HT1080 (cell line): ENCODE data around the gene NDUFA13. TPM values are rescaled to one million over a fixed set of nuclear protein-coding genes. Genes with fewer than 3 reads are reported as not detected.
A peak's percentile ranks its signal among the peaks of the same experiment; 100 is the strongest.

Experiments
- DNase-seq: peaks from one replicate; pipeline ENCODE4 v3.0.0-alpha.2; 2015; ENCODE audit warnings: low read depth
- total RNA-seq: library from RNA; depleted of rRNA; stranded (reverse); fragments of >200 nt; shearing (Covaris generic); gene quantifications from 2 replicates; pipeline ENCODE4 v1.2.3, GENCODE V29; 2014

The NDUFA13 gene
- total RNA-seq, 1 experiment from 2014 or later: 142 TPM

- DNase-seq: peak; percentile 27
Observed at GRCh38 chr19:19531951-19532805, 16.2 kb downstream of the NDUFA13 start.

- DNase-seq: no peak
Observed at GRCh38 chr19:19532806-19533701, 17.0 kb downstream of the NDUFA13 start.

DNA sequence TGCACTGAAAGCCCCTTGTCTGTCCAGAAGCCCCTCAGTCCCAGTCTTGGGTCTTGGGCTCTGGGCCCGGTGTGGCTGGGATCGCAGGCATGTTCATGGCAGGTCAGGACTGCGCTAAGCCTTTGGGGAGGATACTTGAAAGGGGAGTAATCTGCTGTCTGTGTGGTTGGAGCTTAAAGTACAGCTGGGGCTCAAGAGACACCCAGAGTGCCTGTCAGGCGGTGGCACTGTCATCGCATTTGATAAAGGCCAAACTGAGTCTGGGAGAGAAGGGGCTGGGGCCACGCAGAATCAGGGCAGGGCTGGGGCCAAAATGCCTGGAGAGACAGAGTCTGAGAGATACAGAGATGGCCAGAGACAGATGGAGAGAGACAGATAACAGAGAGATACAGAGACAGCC, 17.8 kb downstream of the NDUFA13 start:
- no peak for DNase-seq

DNA sequence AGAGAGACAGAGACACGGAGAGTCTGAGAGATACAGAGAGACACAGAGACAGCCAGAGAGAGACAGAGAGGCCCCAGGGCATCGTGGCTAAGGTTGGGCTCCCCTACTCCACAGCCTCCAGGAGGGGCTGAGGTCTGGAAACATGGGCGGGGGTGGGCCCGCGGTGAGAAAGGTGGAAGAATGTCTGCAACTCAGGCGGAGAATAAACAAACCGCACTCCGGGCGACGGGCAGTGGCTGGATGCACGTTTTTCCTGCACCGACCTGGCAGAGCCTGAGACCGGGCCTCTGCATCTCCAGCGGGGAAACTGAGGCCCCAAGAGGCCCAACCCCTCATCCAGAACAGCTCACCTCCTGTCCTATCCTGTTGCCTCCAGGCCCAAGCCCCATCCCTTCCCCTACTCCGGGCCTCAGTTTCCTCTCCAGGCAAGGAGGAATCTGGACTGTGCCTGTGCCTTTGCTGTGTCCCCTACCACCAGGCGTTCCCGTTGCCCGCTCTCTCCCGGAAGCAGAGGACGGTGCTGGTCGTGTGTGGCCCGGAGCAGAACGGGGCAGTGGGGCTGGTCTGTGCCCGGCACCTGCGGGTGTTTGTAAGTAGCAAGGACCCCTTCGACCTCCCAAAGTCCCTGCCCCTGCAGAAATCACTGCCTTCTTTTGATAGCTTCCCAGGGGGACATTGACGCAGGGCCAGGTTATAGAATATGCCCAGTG, 18.7 kb downstream of the NDUFA13 start:
- DNase-seq: no peak

- no peak for DNase-seq
Observed at GRCh38 chr19:19535311-19536191, 19.5 kb downstream of the NDUFA13 start.

DNA sequence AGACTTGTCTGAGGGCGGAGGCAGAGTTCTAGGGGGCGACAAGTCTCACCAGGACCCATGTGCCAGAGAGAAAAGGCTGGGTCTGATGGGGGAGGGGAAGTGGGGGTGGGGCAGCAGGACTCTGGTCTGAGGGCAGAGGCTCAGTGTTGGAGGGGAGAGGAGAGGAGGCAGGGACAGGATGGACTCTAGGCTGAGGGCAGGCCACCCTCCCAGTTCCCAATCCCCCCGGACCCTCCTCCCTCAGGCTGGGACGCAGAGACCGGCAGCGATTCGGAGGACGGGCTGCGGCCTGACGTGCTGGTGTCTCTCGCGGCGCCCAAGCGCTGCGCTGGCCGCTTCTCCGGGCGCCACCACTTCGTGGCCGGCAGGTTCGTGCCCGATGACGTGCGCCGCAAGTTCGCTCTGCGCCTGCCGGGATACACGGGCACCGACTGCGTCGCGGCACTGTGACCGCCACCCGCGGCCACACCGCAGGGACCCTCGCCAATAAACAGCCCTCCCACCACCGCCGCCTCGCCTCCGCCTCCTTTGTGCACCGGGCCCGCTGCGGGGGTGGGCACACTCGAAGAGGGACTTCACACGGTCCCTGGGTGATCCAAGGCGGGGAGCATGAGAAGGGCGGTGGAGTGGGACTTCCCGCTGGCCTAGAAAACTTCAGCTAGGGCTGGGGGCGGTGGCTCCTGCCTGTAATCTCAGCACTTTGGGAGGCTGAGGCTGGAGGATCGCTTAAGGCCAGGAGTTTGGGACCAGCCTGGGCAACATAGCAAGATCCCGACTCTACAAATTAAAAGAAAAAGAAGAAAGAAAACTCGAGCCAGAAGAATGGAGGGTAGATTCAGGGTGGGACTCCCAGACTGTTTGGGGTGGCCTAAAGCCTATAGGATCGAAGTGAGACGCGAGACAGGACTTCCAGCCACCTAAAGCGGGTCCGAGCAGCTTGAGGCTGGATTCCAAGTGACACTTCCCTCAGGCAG, 21.3 kb downstream of the NDUFA13 start:
- DNase-seq: no peak

DNA sequence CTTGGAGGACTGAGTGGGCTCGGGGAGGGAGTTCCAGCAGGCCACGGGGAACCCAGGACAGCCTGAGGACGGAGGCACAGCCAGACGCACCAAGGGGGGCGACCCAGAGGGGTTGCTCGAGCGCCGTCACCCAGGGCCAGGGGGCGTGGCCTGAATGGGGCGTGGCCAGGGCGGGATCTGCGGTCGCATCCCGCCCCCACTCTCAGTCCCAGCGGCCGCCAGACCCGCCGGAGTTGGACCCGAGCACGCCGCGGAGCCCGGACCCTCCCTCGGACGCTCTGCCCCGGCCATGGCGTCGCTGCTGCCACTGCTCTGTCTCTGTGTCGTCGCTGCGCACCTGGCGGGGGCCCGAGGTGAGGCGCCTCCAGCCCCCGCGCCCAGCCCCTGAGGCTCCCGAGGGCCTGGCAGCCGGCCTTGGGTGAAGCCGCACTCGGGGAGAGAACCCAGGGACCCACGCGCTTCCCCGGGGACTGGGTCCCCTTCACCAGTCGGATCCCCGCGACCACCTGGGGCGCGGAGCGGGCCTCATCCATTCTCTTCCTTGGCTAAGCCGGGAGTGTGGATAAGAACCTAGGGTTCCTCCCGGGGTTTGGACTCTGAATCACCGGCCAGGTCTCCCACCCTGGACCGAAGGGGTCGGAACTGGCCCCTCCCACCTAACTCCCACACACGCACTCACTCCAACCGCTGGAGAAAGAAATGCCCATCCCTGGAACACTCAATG, 22.2 kb downstream of the NDUFA13 start, which contains the start of gene CILP2:
Gene CILP2 (plus strand): TSS at position 205 of the 724 bp plus-strand sequence. CDS start 85 bp downstream, at position 290.
- no peak for DNase-seq

GRCh38 chr19:19538785-19539166, 22.8 kb downstream of the NDUFA13 start:
- DNase-seq: no peak

DNA sequence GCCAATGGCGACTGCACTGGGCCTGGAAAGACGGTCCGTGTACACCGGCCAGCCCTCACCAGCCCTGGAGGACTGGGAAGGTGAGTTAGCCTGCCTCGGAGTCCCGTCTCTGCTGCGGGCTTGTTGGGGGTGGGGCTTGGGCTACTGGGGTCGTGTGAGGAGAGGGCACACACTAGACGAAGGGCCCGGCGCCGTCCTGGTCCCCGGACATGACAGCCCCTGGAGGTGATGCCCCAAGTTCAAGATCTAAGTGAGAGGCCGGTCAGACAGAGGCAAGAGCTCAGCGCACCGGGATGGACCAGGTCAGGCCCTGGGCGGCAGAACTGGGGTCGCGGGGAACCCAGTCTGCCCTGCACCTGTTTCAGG, 23.7 kb downstream of the NDUFA13 start:
- no peak for DNase-seq

DNA sequence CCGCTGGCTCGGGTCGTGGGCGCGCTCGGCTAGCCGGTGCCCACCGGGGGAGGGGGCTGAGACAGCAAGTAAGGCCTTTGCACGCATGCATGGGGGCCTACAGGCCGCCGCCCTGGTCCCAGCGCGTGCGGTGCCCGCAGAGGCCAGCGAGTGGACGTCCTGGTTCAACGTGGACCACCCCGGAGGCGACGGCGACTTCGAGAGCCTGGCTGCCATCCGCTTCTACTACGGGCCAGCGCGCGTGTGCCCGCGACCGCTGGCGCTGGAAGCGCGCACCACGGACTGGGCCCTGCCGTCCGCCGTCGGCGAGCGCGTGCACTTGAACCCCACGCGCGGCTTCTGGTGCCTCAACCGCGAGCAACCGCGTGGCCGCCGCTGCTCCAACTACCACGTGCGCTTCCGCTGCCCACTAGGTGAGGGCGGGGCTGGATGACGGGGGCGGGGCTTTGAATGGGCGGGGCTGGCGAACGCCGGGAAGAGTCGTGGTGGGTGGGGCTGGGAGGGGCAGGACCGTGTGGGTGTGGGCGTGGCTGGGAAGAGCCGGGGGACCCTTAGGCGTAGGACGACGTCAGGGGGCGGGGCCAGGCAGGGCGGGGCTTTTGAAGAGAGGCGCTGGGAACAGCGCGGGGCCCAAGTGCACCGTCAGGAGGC, 24.2 kb downstream of the NDUFA13 start:
- DNase-seq: no peak

DNA sequence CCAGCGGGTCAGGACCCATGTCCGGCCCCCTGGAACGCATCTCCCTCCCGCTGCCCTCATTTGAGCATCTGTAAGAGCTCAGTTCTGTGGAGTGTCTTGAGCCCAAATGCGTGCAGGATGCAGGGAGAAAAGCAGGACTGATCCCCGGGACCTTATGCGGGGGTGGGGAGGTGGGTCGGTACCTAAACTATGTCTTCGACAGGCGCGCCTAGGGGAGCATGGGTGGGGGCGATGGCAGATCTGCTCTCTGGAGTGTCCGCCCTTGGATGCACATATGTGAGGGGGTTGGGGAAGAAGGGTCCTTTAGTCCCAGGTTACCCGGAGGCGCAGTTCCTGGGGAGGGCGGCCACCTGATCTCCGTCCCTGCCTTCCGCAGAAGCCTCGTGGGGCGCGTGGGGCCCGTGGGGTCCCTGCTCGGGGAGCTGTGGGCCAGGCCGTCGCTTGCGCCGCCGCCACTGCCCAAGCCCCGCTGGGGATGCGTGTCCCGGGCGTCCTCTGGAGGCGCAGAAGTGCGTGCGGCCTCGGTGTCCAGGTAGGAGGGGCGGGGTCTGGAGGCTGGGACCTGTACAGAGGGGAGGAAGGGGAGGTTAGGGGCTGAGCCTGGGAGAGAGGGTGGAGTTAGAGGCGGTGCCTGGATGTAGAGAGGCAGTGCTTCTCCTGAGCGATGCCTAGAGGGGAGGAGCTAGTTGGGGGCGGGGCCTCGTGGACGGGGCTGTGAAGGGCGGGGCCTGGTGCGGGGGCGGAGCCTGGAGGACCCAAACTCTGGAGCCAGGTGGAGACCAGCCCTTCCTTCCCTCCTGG, 24.9 kb downstream of the NDUFA13 start:
- no peak for DNase-seq

DNA sequence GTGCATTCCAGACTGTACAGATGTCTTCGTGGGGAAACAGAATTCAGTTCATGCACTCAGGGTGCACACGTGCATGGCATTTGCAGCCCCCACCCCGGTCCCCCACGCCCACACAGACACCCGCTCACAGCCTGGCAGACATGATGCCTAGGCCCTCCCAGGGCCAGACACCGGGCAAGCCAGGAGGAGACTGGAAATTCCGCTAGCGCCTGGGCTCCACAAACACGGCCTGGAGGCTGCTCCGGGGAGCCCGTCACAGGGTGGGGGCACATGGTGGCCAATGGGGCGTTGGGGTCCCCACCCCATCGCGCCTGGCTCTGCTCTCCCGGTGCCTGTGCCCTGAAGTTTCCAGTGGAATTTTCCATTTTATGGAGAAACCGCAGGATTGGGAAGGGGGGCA, 25.6 kb downstream of the NDUFA13 start:
- no peak for DNase-seq

GRCh38 chr19:19542507-19542906, 26.5 kb downstream of the NDUFA13 start:
- no peak for DNase-seq

DNA sequence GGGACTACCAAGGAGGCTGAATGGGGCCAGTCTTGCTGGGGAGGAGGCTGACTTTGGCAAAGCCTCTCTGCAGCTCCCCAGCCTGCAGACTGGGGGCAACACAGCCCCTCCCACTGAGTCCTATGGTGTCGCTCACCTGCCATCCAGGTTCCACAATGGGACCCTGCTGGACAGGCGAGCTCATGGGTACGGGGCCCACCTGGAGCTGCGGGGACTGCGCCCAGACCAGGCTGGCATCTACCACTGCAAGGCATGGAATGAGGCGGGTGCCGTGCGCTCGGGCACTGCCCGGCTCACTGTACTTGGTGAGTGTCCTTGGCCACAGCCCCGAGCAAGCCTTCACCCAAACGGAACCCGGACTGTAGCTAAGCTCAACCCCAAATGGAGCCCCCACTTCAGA, 27.1 kb downstream of the NDUFA13 start:
- DNase-seq: no peak

GRCh38 chr19:19543640-19544039, 27.6 kb downstream of the NDUFA13 start:
- no peak for DNase-seq

- DNase-seq: no peak
Observed at GRCh38 chr19:19544257-19544953, 28.4 kb downstream of the NDUFA13 start.
